ENCODE measurements around the gene CFAP210.
"Not testable (repeated sequence)": the region's sequence is repeated elsewhere in the genome, so short reads cannot be mapped to it uniquely, and the experiment has no call there.

CFAP210 gene

GRCh38 chr2:169615982-169616381 lies 78.2 kb downstream of the CFAP210 start:
- DNase-seq, result not testable (repeated sequence)

GRCh38 chr2:169613876-169614275 lies 80.3 kb downstream of the CFAP210 start:
- no peak for DNase-seq

- DNase-seq, result no peak
Observed at GRCh38 chr2:169609264-169609663, 84.9 kb downstream of the CFAP210 start.

- DNase-seq, result no peak
Observed at GRCh38 chr2:169599568-169599967, 94.6 kb downstream of the CFAP210 start.

GRCh38 chr2:169598982-169599381 lies 95.2 kb downstream of the CFAP210 start:
- no peak for DNase-seq

GRCh38 chr2:169596546-169596945 lies 97.7 kb downstream of the CFAP210 start:
- not testable (repeated sequence) for DNase-seq
